GM12872 (cell line): ENCODE results near the gene WWC2.

ENCODE experiments used
- TF ChIP-seq, protein P1 (sequence below): IDR thresholded peaks from 3 replicates; pipeline ENCODE4 v1.5.1; 2011; ENCODE audit warnings: low read depth, mild to moderate bottlenecking, low read length, moderate library complexity; ENCODE audit not compliant: insufficient read depth

Gene WWC2

GRCh38 chr4:183214912-183215488 lies 115.9 kb downstream of the WWC2 start:
- TF ChIP-seq, protein P1, sequence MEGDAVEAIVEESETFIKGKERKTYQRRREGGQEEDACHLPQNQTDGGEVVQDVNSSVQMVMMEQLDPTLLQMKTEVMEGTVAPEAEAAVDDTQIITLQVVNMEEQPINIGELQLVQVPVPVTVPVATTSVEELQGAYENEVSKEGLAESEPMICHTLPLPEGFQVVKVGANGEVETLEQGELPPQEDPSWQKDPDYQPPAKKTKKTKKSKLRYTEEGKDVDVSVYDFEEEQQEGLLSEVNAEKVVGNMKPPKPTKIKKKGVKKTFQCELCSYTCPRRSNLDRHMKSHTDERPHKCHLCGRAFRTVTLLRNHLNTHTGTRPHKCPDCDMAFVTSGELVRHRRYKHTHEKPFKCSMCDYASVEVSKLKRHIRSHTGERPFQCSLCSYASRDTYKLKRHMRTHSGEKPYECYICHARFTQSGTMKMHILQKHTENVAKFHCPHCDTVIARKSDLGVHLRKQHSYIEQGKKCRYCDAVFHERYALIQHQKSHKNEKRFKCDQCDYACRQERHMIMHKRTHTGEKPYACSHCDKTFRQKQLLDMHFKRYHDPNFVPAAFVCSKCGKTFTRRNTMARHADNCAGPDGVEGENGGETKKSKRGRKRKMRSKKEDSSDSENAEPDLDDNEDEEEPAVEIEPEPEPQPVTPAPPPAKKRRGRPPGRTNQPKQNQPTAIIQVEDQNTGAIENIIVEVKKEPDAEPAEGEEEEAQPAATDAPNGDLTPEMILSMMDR = no peak

- TF ChIP-seq, protein P1 = no peak
Observed at GRCh38 chr4:183220236-183220635, 121.2 kb downstream of the WWC2 start.

DNA sequence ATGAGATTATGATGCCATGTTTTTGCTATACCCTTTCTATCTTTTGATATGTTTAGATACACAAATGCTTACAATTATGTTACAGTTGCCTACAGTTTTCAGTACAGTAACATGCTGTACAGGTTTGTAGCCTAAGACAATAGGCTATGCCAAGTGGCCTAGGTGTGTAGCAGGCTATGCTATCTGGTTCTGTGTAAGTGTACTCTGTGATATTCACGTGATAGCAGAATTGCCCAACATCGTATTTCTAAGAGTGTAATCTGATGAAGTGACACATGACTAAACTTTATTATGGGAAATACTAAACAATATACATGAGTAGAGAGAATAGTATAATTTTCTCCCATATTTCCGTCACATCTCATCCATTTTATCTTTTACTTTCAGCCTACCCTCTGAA lies 124.0 kb downstream of the WWC2 start:
- TF ChIP-seq, protein P1 = no peak

DNA sequence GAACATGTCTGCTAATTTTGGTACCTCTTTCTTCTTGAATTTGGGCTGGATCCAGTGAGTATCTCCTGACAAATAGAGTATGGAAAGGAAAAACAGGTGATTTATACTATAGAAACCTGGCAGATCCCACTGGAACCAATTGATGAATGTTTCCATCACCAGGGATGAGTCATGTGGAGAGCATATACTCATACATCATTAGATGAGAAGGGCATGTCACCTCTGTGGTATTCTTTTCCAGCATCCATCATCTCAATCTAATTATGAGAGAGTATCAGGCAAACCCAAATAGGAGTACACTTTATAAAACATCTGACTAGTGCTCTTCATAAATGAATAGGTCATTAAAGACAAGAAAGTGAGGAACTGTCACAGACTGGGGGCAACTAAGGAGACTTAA lies 130.3 kb downstream of the WWC2 start:
- TF ChIP-seq, protein P1 = no peak

- TF ChIP-seq, protein P1 = no peak
Observed at GRCh38 chr4:183240581-183241321, 141.7 kb downstream of the WWC2 start.

- TF ChIP-seq, protein P1 = no peak
Observed at GRCh38 chr4:183241322-183241640, 142.2 kb downstream of the WWC2 start.

GRCh38 chr4:183241721-183242151 lies 142.7 kb downstream of the WWC2 start:
- TF ChIP-seq, protein P1 = no peak
